A673 (cell line): ENCODE results near the gene IFI35.

ENCODE experiments used
- CTCF ChIP-seq: fragments of 300-800, 200-600 bp; sonication (generic); conservative IDR thresholded peaks from 2 replicates; pipeline ENCODE4 v1.5.1; 2017; ENCODE audit warnings: low read depth, mild to moderate bottlenecking, antibody characterized with exemption, low read length, moderate library complexity, mixed read lengths
- EZH2 ChIP-seq: fragments of 200-600 bp; sonication (generic); IDR thresholded peaks from 2 replicates; pipeline ENCODE4 v1.6.1; 2017; ENCODE audit warnings: borderline replicate concordance, low read depth, mild to moderate bottlenecking, mixed read lengths, antibody characterized with exemption, low read length; ENCODE audit not compliant: poor library complexity, severe bottlenecking

GRCh38 chr17:43040655-43041054 is 34.1 kb downstream of the IFI35 start:
- no peak for TF ChIP-seq CTCF
- no peak for TF ChIP-seq EZH2
